Measurements from ENCODE around the gene LGALS9C. TPM values are rescaled to one million over a fixed set of nuclear protein-coding genes. Genes with fewer than 3 reads are reported as not detected.
"Not testable (repeated sequence)": the region's sequence is repeated elsewhere in the genome, so short reads cannot be mapped to it uniquely, and the experiment has no call there.

LGALS9C gene
- total RNA-seq, 1 experiment from 2014 or later: not detected

- H3K4me1 ChIP-seq (ENCODE audit: low read length); H3K9ac ChIP-seq (ENCODE audit: low read length); H3K4me3 ChIP-seq (ENCODE audit: low read length); H3K36me3 ChIP-seq (ENCODE audit: insufficient read depth, low read length); H2AFZ ChIP-seq (ENCODE audit: low read length); H3K27me3 ChIP-seq (ENCODE audit: low read length); H3K9me3 ChIP-seq (ENCODE audit: low read length); H3K79me2 ChIP-seq (ENCODE audit: low read length); H3K4me2 ChIP-seq (ENCODE audit: low read depth, low read length, poor library complexity, severe bottlenecking); H3K9me2 ChIP-seq (replicated peaks; ENCODE audit: insufficient read depth, low read length); H4K20me1 ChIP-seq (ENCODE audit: insufficient read depth, low read depth, low read length); H3K27ac ChIP-seq (ENCODE audit: low read length): not testable (repeated sequence)
- DNase-seq: peak; percentile 32
These were observed 25.6 kb upstream of the LGALS9C start for GRCh38 chr17:18450998-18451397.

GRCh38 chr17:18451969-18452368 lies 24.6 kb upstream of the LGALS9C start:
- not testable (repeated sequence) for H3K4me2 ChIP-seq (ENCODE audit: low read depth, low read length, poor library complexity, severe bottlenecking); H3K4me1 ChIP-seq (ENCODE audit: low read length); DNase-seq; H3K27me3 ChIP-seq (ENCODE audit: low read length); H2AFZ ChIP-seq (ENCODE audit: low read length); H3K36me3 ChIP-seq (ENCODE audit: insufficient read depth, low read length); H4K20me1 ChIP-seq (ENCODE audit: insufficient read depth, low read depth, low read length); H3K27ac ChIP-seq (ENCODE audit: low read length); H3K4me3 ChIP-seq (ENCODE audit: low read length); H3K9me3 ChIP-seq (ENCODE audit: low read length); H3K9me2 ChIP-seq (replicated peaks; ENCODE audit: insufficient read depth, low read length); H3K9ac ChIP-seq (ENCODE audit: low read length); H3K79me2 ChIP-seq (ENCODE audit: low read length)

GRCh38 chr17:18459035-18459434 lies 17.6 kb upstream of the LGALS9C start:
- not testable (repeated sequence) for H2AFZ ChIP-seq (ENCODE audit: low read length); DNase-seq; H3K4me3 ChIP-seq (ENCODE audit: low read length); H3K27ac ChIP-seq (ENCODE audit: low read length); H3K4me2 ChIP-seq (ENCODE audit: low read depth, low read length, poor library complexity, severe bottlenecking); H3K36me3 ChIP-seq (ENCODE audit: insufficient read depth, low read length); H3K9me2 ChIP-seq (replicated peaks; ENCODE audit: insufficient read depth, low read length); H4K20me1 ChIP-seq (ENCODE audit: insufficient read depth, low read depth, low read length); H3K79me2 ChIP-seq (ENCODE audit: low read length); H3K9ac ChIP-seq (ENCODE audit: low read length); H3K4me1 ChIP-seq (ENCODE audit: low read length); H3K27me3 ChIP-seq (ENCODE audit: low read length); H3K9me3 ChIP-seq (ENCODE audit: low read length)

GRCh38 chr17:18463831-18464502 lies 12.6 kb upstream of the LGALS9C start:
- H3K36me3 ChIP-seq (ENCODE audit: insufficient read depth, low read length); H3K4me3 ChIP-seq (ENCODE audit: low read length); H3K9ac ChIP-seq (ENCODE audit: low read length); H3K4me2 ChIP-seq (ENCODE audit: low read depth, low read length, poor library complexity, severe bottlenecking); H3K9me3 ChIP-seq (ENCODE audit: low read length); H2AFZ ChIP-seq (ENCODE audit: low read length); H4K20me1 ChIP-seq (ENCODE audit: insufficient read depth, low read depth, low read length); DNase-seq; H3K4me1 ChIP-seq (ENCODE audit: low read length); H3K79me2 ChIP-seq (ENCODE audit: low read length); H3K27ac ChIP-seq (ENCODE audit: low read length); H3K9me2 ChIP-seq (replicated peaks; ENCODE audit: insufficient read depth, low read length); H3K27me3 ChIP-seq (ENCODE audit: low read length): not testable (repeated sequence)

DNA sequence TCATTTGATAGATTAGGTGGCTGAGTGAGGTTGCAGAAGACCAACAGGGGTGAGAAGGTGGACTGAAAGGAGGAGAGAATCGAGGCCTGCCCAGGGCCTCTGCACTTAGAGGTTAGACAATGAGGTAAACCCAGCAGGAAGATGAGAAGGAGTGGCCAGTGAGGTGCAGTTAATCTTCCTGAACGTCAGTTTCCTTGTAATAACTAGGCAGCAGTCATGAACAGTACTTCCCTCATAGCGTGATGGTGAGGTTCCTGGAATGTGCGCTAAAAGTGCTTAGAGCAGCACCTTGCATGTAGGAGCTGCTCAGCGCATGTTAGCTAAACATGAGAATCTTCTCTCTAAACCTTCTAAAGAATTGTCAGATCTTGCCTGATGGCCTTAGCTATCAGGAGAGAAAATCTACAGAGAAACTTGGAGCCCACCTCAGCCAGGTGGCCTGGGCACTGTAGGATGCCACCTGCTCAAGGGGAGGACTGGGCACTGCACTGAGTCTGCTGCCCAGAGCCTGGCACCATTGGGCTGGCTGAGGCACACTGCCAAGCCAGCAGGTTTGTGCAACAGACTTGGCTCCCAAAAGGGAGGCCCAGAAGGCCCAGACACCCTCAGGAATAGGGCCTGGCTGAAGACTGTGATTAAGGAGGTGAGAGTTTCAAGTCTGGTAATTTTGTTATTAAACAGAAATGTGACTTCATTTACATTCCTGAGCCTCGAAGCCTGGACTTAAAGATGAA lies 10.2 kb upstream of the LGALS9C start:
- not testable (repeated sequence) for H3K9me3 ChIP-seq (ENCODE audit: low read length); DNase-seq; H3K27me3 ChIP-seq (ENCODE audit: low read length); H3K27ac ChIP-seq (ENCODE audit: low read length); H3K4me3 ChIP-seq (ENCODE audit: low read length); H3K9me2 ChIP-seq (replicated peaks; ENCODE audit: insufficient read depth, low read length); H4K20me1 ChIP-seq (ENCODE audit: insufficient read depth, low read depth, low read length); H3K9ac ChIP-seq (ENCODE audit: low read length); H3K4me1 ChIP-seq (ENCODE audit: low read length); H2AFZ ChIP-seq (ENCODE audit: low read length); H3K36me3 ChIP-seq (ENCODE audit: insufficient read depth, low read length); H3K79me2 ChIP-seq (ENCODE audit: low read length); H3K4me2 ChIP-seq (ENCODE audit: low read depth, low read length, poor library complexity, severe bottlenecking)

DNA sequence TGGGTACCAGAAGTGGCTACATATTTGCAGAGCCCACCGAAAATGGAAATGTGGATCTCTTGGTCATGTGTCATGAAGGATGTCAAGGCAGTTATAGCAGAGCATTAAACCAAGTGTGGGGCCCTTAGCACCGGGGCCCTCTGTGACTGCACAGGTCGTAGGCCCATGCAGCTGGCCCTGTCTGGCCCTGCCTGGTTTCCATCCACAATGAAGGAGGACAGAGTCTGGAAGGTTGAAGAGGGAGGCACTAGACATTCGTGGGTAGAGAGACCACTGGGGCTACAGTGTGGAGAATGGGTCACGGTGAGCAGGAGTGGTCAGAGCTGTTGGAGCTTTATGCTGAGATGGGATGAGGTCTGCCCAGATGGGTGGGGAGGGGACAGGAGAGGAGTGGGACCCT lies 9.6 kb upstream of the LGALS9C start:
- H3K27ac ChIP-seq (ENCODE audit: low read length); H4K20me1 ChIP-seq (ENCODE audit: insufficient read depth, low read depth, low read length); H2AFZ ChIP-seq (ENCODE audit: low read length); H3K4me2 ChIP-seq (ENCODE audit: low read depth, low read length, poor library complexity, severe bottlenecking); H3K4me3 ChIP-seq (ENCODE audit: low read length); DNase-seq; H3K4me1 ChIP-seq (ENCODE audit: low read length); H3K9me2 ChIP-seq (replicated peaks; ENCODE audit: insufficient read depth, low read length); H3K79me2 ChIP-seq (ENCODE audit: low read length); H3K27me3 ChIP-seq (ENCODE audit: low read length); H3K36me3 ChIP-seq (ENCODE audit: insufficient read depth, low read length); H3K9me3 ChIP-seq (ENCODE audit: low read length); H3K9ac ChIP-seq (ENCODE audit: low read length): not testable (repeated sequence)

GRCh38 chr17:18468472-18469171 lies 8.0 kb upstream of the LGALS9C start:
- not testable (repeated sequence) for H3K27me3 ChIP-seq (ENCODE audit: low read length); H2AFZ ChIP-seq (ENCODE audit: low read length); H3K9me3 ChIP-seq (ENCODE audit: low read length); H3K9me2 ChIP-seq (replicated peaks; ENCODE audit: insufficient read depth, low read length); H4K20me1 ChIP-seq (ENCODE audit: insufficient read depth, low read depth, low read length); H3K4me2 ChIP-seq (ENCODE audit: low read depth, low read length, poor library complexity, severe bottlenecking); H3K4me1 ChIP-seq (ENCODE audit: low read length); H3K9ac ChIP-seq (ENCODE audit: low read length); DNase-seq; H3K79me2 ChIP-seq (ENCODE audit: low read length); H3K36me3 ChIP-seq (ENCODE audit: insufficient read depth, low read length); H3K4me3 ChIP-seq (ENCODE audit: low read length); H3K27ac ChIP-seq (ENCODE audit: low read length)

GRCh38 chr17:18469837-18470236 lies 6.8 kb upstream of the LGALS9C start:
- not testable (repeated sequence) for H3K4me1 ChIP-seq (ENCODE audit: low read length); H3K9me3 ChIP-seq (ENCODE audit: low read length); H3K36me3 ChIP-seq (ENCODE audit: insufficient read depth, low read length); H3K79me2 ChIP-seq (ENCODE audit: low read length); H2AFZ ChIP-seq (ENCODE audit: low read length); H3K4me3 ChIP-seq (ENCODE audit: low read length); DNase-seq; H4K20me1 ChIP-seq (ENCODE audit: insufficient read depth, low read depth, low read length); H3K9me2 ChIP-seq (replicated peaks; ENCODE audit: insufficient read depth, low read length); H3K27me3 ChIP-seq (ENCODE audit: low read length); H3K4me2 ChIP-seq (ENCODE audit: low read depth, low read length, poor library complexity, severe bottlenecking); H3K27ac ChIP-seq (ENCODE audit: low read length); H3K9ac ChIP-seq (ENCODE audit: low read length)
